GM18508 (cell line): Measurements from ENCODE around the gene LSS.

Experiments used
- ATAC-seq: cut with Tn5 transposase; IDR thresholded peaks from one replicate; pipeline ENCODE4 v1.9.1; 2021; ENCODE audit warnings: moderate number of reproducible peaks; ENCODE audit not compliant: insufficient read depth, unreplicated experiment

The LSS gene

GRCh38 chr21:46220847-46221246 is 7.7 kb downstream of the LSS start:
- no peak for ATAC-seq

GRCh38 chr21:46220275-46220810 is 8.2 kb downstream of the LSS start:
- ATAC-seq, result no peak

GRCh38 chr21:46219591-46220239 is 8.9 kb downstream of the LSS start:
- no peak for ATAC-seq

- no peak for ATAC-seq
Measured at GRCh38 chr21:46218906-46219590, 9.5 kb downstream of the LSS start.

- no peak for ATAC-seq
Measured at GRCh38 chr21:46217511-46218196, 10.9 kb downstream of the LSS start.

- ATAC-seq, result no peak
Measured at GRCh38 chr21:46216132-46216747, 12.3 kb downstream of the LSS start.

GRCh38 chr21:46215436-46216131 is 13.0 kb downstream of the LSS start:
- ATAC-seq, result no peak

- ATAC-seq, result no peak
Measured at GRCh38 chr21:46214478-46215340, 13.9 kb downstream of the LSS start.

- no peak for ATAC-seq
Measured at GRCh38 chr21:46213620-46214286, 14.8 kb downstream of the LSS start.

- ATAC-seq, result no peak
Measured at GRCh38 chr21:46212721-46213484, 15.7 kb downstream of the LSS start.

GRCh38 chr21:46211786-46212720 is 16.5 kb downstream of the LSS start:
- no peak for ATAC-seq

- no peak for ATAC-seq
Measured at GRCh38 chr21:46211376-46211775, 17.2 kb downstream of the LSS start.

- no peak for ATAC-seq
Measured at GRCh38 chr21:46210378-46211136, 18.0 kb downstream of the LSS start.

GRCh38 chr21:46208761-46209721 is 19.5 kb downstream of the LSS start:
- no peak for ATAC-seq

GRCh38 chr21:46207920-46208591 is 20.5 kb downstream of the LSS start:
- no peak for ATAC-seq
